ENCODE data around the gene ZNHIT1.
"Not testable (repeated sequence)": the region's sequence is repeated elsewhere in the genome, so short reads cannot be mapped to it uniquely, and the experiment has no call there.

The ZNHIT1 gene

DNA sequence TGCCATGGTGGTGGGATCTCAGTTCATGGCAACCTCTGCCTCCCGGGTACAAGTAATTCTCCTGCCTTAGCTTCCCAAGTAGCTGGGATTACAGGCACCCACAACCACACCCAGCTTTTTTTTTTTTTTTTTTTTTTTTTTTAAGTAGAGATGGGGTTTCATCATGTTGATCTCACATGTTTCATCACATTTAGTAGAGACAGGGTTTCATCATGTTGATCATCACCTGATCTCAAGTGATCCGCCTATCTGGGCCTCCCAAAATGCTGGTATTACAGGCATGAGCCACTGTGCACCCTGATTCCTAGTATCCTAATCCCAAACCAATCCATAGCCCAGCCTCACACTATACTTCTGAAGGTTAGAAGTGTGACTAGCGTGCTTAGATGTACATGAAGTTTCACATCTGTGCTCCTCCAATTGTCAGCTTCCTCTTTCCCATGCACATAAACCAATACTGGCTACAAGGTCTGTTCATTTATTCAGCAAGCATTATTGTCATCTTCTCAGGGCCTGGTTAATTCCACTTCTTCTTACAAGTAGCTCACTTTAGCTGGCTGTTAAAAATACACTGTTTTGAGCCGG is 31.0 kb upstream of the ZNHIT1 start:
- DNase-seq (ENCODE audit: low spot score), result no peak

DNA sequence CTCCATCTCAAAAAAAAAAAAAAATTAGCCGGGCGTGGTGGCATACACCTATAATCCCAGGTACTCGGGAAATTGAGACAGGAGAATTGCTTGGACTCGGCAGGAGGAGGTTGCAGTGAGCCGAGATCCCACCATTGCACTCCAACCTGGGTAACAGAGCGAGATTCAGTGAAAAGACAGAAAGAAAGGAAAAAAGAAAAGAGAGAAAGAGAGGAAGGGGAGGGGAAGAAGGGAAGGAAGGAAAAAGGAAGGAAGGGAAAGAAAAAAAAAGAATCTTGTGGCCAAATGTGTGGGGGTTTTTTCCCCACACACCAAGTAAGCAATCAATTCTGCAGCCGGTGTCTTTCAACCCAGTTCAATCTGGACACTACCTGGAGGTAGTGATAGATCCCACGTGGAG is 28.9 kb upstream of the ZNHIT1 start:
- DNase-seq (ENCODE audit: low spot score), result no peak

DNA sequence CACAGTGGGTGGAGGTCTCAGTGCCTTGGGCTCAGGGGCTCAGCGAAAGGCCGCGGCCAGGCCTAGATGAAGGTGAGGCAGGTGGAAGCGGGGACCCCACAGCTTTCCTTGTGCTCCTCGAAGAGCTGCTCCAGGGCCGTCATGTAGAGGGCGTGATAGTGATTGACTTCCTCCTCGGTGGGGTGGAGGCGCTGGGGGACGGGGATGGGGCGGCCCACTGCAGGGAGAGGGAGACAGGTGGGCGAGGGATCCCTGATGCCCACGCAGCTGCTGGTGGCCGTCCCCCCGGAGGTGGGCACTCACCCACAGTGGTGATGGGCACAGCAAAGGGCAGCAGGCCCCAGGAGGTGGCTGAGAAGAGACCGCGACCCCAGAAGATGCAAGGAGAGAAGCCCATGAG is 22.1 kb upstream of the ZNHIT1 start:
- no peak for DNase-seq (ENCODE audit: low spot score)

DNA sequence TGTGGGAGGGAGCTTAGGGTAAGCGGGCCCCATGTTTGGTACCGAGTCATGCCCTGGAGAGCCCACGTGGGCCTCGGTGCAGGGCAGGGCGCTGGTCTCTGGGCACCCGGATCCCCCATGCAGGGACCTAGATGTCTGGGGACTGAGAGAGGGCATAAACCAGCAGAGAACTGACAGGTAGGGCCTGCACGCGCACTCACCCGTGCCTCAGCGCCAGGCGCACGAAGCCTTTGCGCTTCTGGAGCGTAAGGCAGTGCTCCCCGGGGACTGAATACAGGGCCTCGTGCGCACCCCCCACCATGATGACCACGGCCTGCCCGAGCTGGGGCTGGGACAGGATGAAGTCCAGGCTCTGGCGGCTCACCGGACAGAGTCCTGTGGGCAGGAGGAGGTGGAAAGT is 20.0 kb upstream of the ZNHIT1 start:
- no peak for DNase-seq (ENCODE audit: low spot score)

DNA sequence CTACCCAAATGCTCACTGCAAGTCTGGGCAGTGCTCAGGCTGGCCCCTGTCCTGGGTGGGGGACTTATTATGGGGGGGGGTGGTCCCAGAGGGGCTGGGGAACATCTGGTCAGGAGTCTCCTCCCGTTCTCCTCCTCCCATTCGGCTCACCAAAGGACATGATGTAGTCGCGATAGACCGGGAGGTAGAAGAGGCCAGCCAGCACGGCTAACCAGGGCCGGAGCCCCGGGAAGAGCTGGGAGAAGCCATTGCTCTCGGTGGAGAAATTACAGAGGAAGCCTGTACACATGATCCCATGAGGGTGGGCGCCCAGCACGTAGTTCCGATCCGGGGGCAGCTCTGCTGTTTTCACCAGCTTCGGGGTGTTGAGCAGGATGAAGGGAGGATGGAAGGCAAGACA is 19.5 kb upstream of the ZNHIT1 start:
- no peak for DNase-seq (ENCODE audit: low spot score)

DNA sequence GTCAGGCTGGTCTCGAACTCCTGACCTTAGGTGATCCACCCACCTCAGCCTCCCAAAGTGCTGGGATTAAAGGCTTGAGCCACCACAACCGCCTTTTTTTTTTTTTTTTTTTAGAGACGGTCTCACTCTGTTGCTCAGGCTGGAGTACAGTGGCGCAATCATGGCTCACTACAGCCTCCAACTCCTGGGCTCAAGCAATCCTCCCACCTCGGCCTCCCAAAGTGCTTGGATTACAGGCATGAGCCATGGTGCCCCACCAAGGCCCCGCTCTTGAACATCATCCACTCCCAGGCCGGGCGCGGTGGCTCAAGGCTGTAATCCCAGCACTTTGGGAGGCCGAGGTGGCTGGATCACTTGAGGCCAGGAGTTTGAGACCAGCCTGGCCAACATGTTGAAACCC is 18.4 kb upstream of the ZNHIT1 start:
- DNase-seq (ENCODE audit: low spot score), result not testable (repeated sequence)

DNA sequence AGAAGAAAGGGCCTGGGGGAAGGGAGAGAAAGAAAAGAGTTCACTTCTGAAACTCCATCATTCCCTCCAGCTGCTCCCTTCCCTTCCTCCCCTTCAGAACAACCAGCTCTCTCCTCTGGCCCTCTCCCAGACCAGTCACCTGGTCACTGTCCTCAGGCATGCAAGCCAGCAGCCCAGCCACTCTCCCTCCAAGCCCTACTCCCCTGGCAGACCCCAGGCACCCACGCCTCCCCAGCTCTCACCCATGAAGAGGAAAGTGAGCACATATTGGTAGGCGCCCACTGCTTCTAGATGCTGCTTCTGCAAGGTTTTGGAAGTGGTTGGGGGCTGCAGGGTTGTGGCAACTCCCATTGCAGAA is 17.5 kb upstream of the ZNHIT1 start:
- no peak for DNase-seq (ENCODE audit: low spot score)

DNA sequence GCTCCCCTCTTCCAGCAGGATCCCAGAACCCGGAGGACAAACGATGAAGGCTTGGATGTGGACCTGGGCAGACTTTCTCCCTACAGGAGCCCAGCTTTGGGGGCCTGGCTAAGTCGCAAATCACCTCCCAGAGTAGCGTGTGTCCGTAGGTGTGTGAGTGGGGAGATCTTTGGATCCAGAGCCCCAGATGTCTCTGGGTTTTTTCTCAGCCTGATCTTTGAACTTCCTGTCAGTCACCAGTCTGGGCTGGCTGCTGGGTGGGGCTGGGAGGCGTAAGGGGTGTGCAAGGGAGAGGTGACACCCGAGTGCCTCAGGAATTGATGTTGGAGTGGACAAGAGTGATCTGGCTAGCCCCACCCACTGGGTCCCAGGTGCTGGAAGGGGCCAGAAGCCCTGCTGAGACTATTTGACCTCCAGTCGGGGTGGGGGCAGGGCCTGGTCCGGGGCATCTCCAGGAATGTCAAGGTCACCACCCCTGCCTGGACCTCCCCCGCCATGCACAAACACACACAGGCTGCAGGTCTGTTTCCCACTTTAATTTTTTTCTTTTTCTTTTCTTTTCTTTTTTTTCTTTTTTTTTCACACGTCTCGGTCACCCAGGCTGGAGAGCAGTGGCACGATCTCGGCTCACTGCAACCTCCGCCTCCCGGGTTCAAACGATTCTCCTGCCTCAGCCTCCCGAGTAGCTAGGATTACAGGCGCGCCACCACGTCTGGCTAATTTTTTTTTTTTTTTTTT is 16.9 kb upstream of the ZNHIT1 start, which contains the start of gene MOGAT3:
Gene MOGAT3, minus strand, starts transcription at position 175 of the 738 bp plus-strand sequence. CDS start 182 bp downstream, outside the sequence.
- DNase-seq (ENCODE audit: low spot score), result no peak

DNA sequence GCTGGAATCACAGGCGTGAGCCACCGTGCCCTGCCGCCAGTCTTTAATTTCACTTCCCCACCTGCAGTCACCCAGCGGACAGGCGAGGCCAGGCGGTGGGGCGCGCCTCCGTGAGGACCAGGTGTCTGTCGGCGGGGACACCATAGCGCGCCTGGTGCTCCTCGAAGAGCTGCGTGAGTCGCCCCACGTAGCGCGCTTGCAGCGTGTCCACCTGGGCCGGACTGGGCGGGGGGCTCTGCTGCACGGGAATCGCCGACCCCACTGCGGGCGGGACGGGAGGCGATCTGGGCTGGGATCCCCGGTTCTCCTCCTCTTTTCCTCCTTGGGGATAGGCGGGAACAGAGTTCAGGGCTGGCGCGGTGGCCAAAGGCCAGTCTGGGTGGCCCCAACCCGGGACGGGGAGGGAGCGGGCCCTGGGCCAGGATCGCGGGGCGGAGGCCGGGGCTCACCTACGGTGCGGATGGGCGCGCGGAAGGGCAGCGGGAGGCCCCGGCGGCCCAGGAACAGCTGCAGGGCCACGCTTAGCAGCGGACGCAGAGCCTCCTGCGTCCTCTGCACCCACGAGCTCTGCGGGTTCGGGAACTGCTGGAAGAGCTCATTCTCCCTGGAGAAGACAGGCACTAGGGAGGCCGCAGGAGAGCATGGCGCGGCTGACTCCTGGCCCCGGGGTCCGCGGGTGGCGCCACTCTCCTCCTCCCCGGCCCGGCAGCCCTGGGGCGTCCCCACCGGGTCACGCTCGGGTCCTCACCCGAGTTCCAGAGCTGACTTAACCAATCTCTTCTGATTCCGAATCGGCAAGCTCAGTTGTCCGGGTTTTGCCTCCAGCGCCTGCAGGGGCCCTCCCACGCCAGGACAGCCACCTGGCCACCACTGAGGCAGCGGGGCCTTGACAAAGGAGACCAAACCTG is 16.0 kb upstream of the ZNHIT1 start:
- DNase-seq (ENCODE audit: low spot score), result no peak

DNA sequence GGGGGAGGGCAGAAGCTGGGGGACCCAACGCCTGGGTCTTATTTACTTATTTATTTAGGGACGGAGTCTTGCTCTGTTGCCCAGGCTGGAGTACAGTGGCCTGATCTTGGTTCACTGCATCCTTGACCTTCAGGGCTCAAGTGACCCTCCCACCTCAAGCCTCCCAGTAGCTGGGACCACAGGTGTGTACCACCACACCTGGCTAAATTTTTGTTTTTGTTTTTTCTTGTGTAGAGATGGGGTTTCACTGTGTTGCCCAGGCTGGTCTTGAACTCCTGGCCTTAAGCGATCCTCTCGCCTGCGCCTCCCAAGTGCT is 15.4 kb upstream of the ZNHIT1 start:
- DNase-seq (ENCODE audit: low spot score), result no peak

DNA sequence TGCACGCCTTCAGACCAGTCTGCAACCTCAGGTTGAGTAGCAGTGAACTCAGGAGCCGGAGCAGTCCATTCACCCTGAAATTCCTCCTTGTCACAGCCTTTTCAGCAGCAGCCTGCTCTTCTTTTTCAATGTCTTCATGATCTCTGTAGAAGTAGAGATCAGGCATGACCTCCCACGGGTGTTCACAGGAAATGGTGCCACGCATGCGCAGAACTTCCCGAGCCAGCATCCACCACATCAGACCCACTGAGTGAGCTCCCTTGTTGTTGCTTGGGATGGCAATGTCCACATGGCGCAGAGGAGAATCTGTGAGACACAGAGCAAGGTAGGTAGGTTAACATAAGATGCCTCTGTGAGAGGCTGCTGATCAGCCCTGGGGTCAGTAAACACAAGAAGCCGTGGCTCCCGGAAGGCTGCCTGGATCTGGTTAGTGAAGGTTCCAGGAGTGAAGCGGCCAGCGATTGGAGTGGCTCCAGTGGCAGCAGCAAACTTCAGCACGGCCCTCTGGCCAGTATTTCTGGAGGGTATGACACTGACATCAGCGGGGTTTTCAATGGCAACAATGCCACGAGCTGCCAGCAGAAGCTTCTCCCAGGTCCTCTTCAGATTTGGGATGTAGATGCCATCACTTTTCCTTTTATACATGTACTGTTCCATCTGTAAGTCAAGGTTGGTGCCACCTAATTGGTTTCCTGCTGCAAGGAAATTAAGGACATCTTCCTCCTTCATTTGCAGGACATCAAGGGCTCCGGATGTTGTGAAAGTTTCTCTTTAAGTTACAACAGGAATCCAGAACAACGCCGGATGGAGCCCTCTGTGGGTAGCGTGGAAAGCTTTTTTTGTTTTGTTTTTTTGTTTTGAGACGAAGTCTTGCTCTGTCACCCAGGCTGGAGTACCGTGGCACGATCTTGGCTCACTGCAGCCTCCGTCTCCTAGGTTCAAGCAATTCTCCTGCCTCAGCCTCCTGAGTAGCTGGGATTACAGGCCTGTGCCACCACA is 13.9 kb upstream of the ZNHIT1 start:
- DNase-seq (ENCODE audit: low spot score), result peak; percentile 37

DNA sequence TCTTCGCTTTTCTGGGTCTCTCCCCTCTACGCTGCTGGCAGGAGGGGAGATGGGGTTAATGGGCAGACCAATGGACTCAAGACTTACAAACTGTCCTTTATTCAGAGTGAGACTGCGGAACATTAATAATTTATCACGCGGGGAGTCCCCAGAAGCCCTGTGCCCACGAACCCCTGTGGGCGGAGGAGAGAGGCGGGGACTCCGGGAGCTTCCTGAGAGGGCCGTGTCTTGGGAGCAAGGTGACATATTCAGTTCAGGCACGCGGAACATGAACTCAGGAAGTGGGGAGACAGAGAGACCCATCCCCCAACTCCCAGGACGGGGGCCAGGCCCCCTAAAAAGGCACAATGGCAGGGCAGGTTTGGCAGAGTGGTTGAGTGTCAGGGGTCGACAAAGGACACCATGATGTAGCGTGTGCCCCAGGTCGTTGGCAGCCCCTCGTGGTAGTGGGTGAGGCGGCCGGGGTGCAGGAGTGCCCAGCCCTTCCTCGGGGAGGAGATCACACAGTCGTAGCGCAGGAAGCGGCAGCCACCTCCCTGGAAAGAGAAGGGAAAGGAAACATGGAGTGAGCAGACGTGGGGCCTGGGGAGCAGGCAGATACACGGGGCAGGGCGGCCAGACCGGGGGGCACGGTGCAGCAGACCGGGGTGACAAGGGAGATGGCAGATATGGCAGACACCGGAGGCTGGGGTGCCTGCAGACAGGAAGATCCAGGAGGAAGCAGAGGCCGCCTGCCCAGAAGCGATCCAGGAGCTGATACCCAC is 11.9 kb upstream of the ZNHIT1 start:
- no peak for DNase-seq (ENCODE audit: low spot score)

DNA sequence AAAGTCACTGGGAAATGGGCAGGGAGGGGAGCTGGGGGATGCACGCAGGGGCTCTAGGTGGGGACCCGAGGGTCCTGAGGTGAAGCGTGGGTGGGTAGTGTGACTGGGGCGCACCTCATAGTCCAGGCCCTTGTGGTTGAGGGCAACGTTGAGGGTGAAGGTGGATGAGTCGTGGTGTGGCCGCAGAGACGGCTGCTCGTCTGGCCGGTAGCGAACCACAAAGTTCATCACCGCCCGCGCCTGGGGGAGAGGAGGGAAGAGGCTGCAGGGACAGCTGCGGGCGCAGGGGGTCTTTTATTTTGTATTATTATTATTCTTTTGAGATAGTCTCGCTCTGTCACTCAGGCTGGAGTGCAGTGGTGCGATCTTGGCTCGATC is 11.3 kb upstream of the ZNHIT1 start:
- no peak for DNase-seq (ENCODE audit: low spot score)

DNA sequence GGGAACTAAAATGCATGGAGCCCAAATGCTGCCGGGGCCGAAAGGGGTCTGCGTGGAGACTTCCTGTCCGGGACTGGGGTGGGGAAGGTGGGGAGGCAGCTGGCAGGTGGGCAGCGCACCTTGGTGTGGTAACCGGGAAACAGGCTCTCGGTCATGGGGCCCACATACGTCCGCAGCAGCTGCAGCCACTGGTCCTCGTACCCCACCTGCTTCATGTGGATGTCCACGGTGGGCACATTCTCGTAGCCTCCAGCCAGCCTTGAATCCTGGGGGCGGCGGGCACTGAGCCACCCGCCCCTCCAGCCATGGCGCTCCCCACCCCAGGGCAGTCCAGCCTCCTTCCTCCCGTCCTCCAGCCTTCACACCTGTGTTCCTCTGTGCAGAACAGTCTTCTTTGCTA is 10.5 kb upstream of the ZNHIT1 start:
- no peak for DNase-seq (ENCODE audit: low spot score)

DNA sequence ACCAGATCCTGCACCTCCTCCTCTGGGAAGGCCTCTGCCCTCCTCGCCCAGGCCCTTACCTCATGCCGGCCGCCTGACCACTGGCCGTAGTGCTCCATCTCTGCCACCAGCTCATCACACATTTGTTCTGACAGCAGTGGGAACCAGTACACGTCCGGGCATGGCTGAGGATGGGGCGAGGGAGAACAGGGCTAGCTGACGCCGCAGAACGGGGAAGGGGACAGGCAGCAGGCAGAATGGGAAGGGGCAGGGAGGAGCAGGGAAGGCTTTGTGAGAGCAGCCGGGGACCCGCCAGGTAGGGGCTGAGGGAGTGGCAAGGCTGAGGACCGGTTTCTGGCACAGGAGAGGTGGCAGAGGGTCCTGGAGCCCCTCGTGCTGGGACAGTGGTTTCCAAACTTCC is 9.2 kb upstream of the ZNHIT1 start:
- no peak for DNase-seq (ENCODE audit: low spot score)

DNA sequence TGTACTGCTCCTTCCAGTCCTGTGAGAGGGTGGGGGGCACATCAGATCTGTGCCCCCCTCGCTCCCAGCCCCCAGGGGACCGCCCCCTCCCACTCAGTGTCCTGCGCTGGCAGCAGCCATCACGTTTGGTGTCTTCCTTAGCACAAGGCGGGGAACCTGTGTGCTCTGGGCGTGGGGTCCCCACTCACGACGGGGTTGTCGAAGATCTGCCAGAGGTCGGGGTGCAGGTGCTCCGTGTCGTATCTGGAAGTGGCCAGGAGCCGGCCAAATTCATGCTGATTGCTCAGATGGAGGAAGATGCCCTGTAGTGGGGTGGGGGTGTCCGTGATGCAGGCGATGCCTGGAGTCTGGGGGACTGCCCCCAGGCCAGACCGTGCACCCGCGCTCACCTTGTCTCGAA is 7.8 kb upstream of the ZNHIT1 start:
- DNase-seq (ENCODE audit: low spot score), result no peak

DNA sequence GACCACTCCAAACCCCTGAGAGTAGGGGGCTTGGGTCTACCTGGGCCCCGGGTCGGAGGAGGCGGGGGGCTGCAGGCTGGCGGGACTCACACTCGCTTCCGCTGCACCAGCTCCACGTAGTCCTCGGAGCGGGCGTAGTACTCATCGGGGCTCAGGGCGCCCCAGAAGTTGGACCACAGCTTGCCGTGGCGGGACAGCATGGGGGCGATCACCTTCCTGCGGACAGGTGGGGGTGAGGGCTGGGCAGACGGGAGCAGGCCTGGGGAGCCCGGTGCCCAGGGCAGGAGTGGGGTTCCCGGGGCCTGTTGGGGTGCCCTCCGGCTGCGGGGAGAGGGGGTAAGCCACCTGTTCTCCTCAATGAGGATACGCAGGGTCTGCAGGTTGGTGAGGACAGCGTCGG is 6.5 kb upstream of the ZNHIT1 start:
- DNase-seq (ENCODE audit: low spot score), result no peak

DNA sequence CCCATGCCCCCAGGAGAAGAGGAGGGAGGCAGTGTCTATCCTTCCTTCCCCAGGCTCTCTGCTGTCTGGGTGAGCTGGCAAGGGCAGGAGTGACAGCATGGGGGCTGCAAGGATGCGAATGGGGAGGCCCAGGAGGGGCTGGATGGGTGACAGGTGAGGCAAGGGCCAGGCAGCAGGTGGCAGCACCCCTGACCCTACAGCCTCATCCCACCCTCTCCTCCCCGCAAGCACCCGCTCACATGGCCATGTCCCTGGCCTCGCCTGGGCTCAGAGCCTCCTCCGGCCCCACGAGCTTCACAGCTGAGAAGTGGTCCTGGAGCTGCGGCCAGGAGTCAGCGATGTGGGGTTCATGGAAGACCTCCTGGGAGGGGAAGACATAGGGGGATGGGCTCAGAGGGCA is 6.0 kb upstream of the ZNHIT1 start:
- DNase-seq (ENCODE audit: low spot score), result no peak

DNA sequence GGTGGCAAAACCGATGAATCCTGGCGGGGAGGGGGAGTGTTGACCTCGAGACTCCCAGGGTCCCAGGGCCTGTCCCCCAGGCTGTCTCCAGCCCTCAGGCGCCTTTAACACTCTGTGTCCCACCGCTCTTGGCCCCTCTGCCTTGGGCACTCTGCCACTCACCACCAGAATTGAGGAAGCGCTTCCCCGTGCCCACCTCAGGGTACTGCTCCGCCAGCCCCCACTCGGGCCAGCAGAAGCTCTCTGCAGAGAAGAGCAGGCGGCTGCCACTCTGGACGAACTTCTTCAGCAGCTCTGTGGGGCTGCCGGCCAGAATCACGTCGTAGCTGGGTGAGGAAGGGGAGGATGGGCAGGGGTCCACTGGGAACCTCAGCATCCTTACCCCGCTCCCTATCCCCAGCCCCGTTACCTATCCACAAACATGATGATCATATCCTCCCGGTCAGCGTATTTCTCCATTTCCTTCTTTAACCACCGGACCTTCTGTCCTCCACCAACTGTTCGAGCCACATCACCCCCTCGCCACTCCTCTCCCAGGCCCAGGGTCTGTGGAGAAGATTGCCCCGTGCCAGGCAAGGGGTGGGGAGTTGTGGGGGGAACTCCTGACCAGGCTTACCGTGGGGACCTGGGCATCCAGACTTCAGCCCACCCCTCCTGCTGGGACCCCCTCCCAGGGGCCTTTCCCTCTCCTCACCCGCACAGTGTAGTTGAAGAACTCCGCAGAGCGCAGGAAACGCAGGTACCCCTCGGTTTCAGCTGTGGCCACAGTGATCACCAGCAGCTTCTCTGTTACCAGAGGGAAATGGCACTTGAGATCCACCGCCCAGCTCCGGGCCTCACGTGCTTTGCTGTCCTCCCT is 1.7 kb upstream of the ZNHIT1 start:
- no peak for DNase-seq (ENCODE audit: low spot score)

DNA sequence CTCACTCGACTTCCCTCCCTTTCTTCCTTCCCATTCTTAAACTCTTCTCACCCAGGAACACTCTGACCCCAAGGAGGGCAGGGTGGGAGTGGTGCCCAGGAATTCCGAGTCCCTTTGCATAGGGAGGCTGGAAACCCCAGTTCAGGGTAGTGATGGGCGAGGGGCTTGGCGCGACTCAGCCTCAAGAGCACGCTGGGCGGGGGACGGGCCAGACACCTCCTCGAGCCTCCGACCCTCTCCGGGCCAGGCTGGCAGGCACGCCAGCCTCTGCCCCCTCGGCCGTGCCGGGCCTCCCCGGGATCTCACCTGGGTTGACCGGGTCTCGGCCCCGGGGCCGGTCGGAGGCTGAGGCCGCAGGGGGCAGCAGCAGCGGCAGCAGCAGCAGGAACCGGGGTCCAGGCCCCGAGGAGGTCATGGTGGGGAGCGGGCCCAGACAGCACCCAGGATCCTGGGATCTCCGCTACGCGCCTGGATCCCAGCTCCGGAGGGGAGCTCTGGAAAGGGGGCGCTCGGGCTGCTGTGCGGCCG is 1.0 kb upstream of the ZNHIT1 start:
- no peak for DNase-seq (ENCODE audit: low spot score)
